GM12801 (cell line): Measurements from ENCODE around the gene CCNQ.

ENCODE experiments used
- TF ChIP-seq, protein P1 (sequence below): IDR thresholded peaks from one replicate; pipeline ENCODE4 v1.5.1; 2011; ENCODE audit warnings: control low read depth; ENCODE audit not compliant: insufficient read length; ENCODE audit errors: extremely low read depth

Gene CCNQ

GRCh38 chrX:153546386-153546785 is 52.6 kb downstream of the CCNQ start:
- TF ChIP-seq, protein P1, sequence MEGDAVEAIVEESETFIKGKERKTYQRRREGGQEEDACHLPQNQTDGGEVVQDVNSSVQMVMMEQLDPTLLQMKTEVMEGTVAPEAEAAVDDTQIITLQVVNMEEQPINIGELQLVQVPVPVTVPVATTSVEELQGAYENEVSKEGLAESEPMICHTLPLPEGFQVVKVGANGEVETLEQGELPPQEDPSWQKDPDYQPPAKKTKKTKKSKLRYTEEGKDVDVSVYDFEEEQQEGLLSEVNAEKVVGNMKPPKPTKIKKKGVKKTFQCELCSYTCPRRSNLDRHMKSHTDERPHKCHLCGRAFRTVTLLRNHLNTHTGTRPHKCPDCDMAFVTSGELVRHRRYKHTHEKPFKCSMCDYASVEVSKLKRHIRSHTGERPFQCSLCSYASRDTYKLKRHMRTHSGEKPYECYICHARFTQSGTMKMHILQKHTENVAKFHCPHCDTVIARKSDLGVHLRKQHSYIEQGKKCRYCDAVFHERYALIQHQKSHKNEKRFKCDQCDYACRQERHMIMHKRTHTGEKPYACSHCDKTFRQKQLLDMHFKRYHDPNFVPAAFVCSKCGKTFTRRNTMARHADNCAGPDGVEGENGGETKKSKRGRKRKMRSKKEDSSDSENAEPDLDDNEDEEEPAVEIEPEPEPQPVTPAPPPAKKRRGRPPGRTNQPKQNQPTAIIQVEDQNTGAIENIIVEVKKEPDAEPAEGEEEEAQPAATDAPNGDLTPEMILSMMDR: no peak

DNA sequence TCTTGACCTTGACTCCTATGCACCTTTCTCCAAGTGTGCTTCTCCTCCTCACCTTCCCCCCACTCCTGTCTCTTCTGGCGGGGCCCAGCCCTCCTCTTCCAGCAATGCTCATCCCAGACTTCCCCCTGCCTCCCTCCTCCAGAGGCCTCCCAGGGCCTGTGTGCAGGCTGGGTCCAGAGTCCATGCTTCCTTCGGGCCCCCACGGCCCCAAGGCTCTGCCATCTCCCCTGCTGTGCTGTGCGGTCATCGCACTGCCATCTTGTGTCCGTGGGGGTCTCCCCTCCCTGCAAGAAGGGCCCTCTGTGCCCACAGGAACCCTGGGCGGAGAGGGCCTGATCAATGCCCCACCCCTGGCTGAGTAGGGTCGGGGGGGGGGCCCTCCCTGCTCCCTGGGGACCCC is 54.2 kb downstream of the CCNQ start:
- TF ChIP-seq, protein P1: no peak

DNA sequence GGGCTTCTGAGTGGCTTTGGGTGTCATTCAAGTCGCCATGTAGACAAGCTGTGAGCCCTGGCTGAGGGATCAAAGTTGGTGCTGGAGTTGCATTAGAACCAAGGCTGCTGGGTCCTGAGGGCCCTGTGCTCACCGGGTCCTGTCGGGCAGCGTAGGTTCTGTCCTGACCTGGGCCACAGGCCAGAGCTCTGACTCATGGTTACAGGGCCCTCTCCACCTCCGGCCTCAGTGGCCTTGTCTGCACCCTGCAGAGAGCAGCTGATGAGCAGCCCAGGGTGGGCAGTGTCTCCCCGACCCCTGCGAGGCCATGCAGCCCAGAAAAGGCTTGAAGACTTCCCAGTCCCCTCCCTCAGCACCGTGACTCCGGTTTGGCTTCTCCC is 59.0 kb downstream of the CCNQ start:
- TF ChIP-seq, protein P1: no peak

GRCh38 chrX:153539171-153539978 is 59.6 kb downstream of the CCNQ start:
- TF ChIP-seq, protein P1: no peak

GRCh38 chrX:153538424-153538823 is 60.5 kb downstream of the CCNQ start:
- TF ChIP-seq, protein P1: no peak
